SK-N-MC (cell line): ENCODE data around the gene RPLP2.

ENCODE experiments used
- EZH2 ChIP-seq: fragments of 200-600 bp; sonication (generic); IDR thresholded peaks from one replicate; pipeline ENCODE4 v1.6.1; 2017; ENCODE audit warnings: antibody characterized with exemption
- FOXP2 ChIP-seq: optimal IDR thresholded peaks from 2 replicates; pipeline ENCODE3; 2011; ENCODE audit warnings: mild to moderate bottlenecking, moderate library complexity; ENCODE audit not compliant: insufficient read depth; ENCODE audit errors: extremely low read length, control extremely low read depth
- POLR2AphosphoS5 ChIP-seq: IDR thresholded peaks from 2 replicates; pipeline ENCODE4 v1.6.1; 2012; ENCODE audit warnings: mild to moderate bottlenecking, low read depth, low read length, borderline replicate concordance

GRCh38 chr11:803770-804598, 5.8 kb upstream of the RPLP2 start:
- TF ChIP-seq FOXP2 (no peak), EZH2 (no peak), POLR2AphosphoS5 (no peak)
